ENCODE data around the gene FCER1G.

Gene FCER1G

GRCh38 chr1:161225534-161226319 is 10.6 kb downstream of the FCER1G start, which contains the start of gene TOMM40L:
Gene TOMM40L (plus strand): TSS chr1:161226060. CDS start chr1:161226490, 430 bp downstream.
- DNase-seq (ENCODE audit: insufficient read length, low spot score), result peak; percentile 87
- FAIRE-seq, result peak; percentile 94
- peak; percentile 84 for TF ChIP-seq CTCF (IDR thresholded peaks at IDR 0.05; ENCODE audit: insufficient read depth, missing control alignments)

GRCh38 chr1:161226320-161226711 is 11.2 kb downstream of the FCER1G start:
- DNase-seq (ENCODE audit: insufficient read length, low spot score), result no peak
- FAIRE-seq, result no peak
- TF ChIP-seq CTCF (IDR thresholded peaks at IDR 0.05; ENCODE audit: insufficient read depth, missing control alignments), result no peak

GRCh38 chr1:161226759-161227158 is 11.7 kb downstream of the FCER1G start:
- no peak for FAIRE-seq
- no peak for DNase-seq (ENCODE audit: insufficient read length, low spot score)
- TF ChIP-seq CTCF (IDR thresholded peaks at IDR 0.05; ENCODE audit: insufficient read depth, missing control alignments), result no peak

- DNase-seq (ENCODE audit: insufficient read length, low spot score) (peak; percentile 63), FAIRE-seq (no peak)
- TF ChIP-seq CTCF (IDR thresholded peaks at IDR 0.05; ENCODE audit: insufficient read depth, missing control alignments), result peak; percentile 96
Observed at GRCh38 chr1:161227196-161227871, 12.2 kb downstream of the FCER1G start.

GRCh38 chr1:161228032-161228431 is 12.9 kb downstream of the FCER1G start:
- FAIRE-seq, result no peak
- DNase-seq (ENCODE audit: insufficient read length, low spot score), result no peak

GRCh38 chr1:161229896-161230295 is 14.8 kb downstream of the FCER1G start:
- FAIRE-seq, result no peak
- TF ChIP-seq CTCF (IDR thresholded peaks at IDR 0.05; ENCODE audit: insufficient read depth, missing control alignments), result peak; percentile 40
- no peak for DNase-seq (ENCODE audit: insufficient read length, low spot score)

More at GRCh38 chr1:161228032-161228431, 12.9 kb downstream of the FCER1G start:
- TF ChIP-seq CTCF (IDR thresholded peaks at IDR 0.05; ENCODE audit: insufficient read depth, missing control alignments), result no peak

GRCh38 chr1:161230762-161231161 is 15.7 kb downstream of the FCER1G start:
- DNase-seq (ENCODE audit: insufficient read length, low spot score) (no peak), FAIRE-seq (no peak)
- TF ChIP-seq CTCF (IDR thresholded peaks at IDR 0.05; ENCODE audit: insufficient read depth, missing control alignments), result no peak

All from D721Med (cell line).